ENCODE measurements around the gene ECPAS. TPM values are rescaled to one million over a fixed set of nuclear protein-coding genes. Genes with fewer than 3 reads are reported as not detected.

The ECPAS gene
- total RNA-seq, 3 donors from 2014 or later (not counting 1 experiment from before 2014, with no cell fraction given) = 58.0 to 73.6 (median 70.7) TPM

DNA sequence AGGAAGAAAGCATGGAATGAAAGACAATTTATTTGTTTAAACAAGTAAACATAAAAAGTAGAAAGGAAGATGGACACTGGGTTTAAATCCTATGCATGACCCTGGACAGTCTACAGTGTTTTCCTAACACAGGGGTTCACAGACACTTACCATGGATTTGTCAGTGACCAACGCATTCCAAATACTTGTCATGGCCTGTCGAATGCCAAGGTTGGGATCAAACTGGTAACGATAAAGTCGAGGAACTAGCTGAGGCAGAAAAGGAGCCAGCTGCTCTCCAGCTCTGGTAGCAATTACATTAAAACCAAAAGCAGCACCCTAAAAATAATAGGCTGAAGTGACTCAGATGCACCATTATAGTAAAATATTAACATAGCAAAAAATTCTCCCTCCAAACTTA, 94.8 kb downstream of the ECPAS start:
- ATAC-seq (no peak), DNase-seq (no peak)
- no peak overlapping the region for H3K27ac Mint-ChIP-seq
- no peaks in the 10 kb centered on the region for H3K27me3 ChIP-seq (ENCODE audit: control insufficient read depth, insufficient read depth, low read length)
- no peaks in the 10 kb centered on the region for H3K27me3 Mint-ChIP-seq (ENCODE audit: low read depth in 2 of 2)
- H3K36me3 ChIP-seq (ENCODE audit: control insufficient read depth, insufficient read depth, low read length) = peaks cover 76% of the 10 kb centered on the region
- peaks cover 6 to 8% of the 10 kb centered on the region in 2 donors for H3K4me1 Mint-ChIP-seq
- no peak overlapping the region for H3K27ac ChIP-seq (ENCODE audit: low read length)
- no peak overlapping the region for H3K4me3 Mint-ChIP-seq
- no peaks in the 10 kb centered on the region for H3K4me1 ChIP-seq (ENCODE audit: control insufficient read depth, insufficient read depth, low read length)
- intact Hi-C loops (cut with micrococcal nuclease) = no loop called here
- no peak overlapping the region for H3K4me3 ChIP-seq (ENCODE audit: low read length)
- H3K9me3 Mint-ChIP-seq = no peaks in the 10 kb centered on the region
- no peaks in the 10 kb centered on the region for H3K9me3 ChIP-seq (ENCODE audit: control insufficient read depth, insufficient read depth, low read length)
- peaks cover 15% of the 10 kb centered on the region for H3K36me3 Mint-ChIP-seq
- WGBS (ENCODE audit: insufficient coverage) = 100% methylated on average over 4 of the region's 4 CpGs
- TF ChIP-seq, protein P1, sequence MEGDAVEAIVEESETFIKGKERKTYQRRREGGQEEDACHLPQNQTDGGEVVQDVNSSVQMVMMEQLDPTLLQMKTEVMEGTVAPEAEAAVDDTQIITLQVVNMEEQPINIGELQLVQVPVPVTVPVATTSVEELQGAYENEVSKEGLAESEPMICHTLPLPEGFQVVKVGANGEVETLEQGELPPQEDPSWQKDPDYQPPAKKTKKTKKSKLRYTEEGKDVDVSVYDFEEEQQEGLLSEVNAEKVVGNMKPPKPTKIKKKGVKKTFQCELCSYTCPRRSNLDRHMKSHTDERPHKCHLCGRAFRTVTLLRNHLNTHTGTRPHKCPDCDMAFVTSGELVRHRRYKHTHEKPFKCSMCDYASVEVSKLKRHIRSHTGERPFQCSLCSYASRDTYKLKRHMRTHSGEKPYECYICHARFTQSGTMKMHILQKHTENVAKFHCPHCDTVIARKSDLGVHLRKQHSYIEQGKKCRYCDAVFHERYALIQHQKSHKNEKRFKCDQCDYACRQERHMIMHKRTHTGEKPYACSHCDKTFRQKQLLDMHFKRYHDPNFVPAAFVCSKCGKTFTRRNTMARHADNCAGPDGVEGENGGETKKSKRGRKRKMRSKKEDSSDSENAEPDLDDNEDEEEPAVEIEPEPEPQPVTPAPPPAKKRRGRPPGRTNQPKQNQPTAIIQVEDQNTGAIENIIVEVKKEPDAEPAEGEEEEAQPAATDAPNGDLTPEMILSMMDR (IDR thresholded peaks at IDR 0.05) = no peak

- 73% methylated on average over 3 of the region's 3 CpGs for WGBS (ENCODE audit: insufficient coverage)
- no peak overlapping the region for H3K4me3 Mint-ChIP-seq
- TF ChIP-seq, protein P1 (IDR thresholded peaks at IDR 0.05) = no peak
- no peaks in the 10 kb centered on the region for H3K9me3 ChIP-seq (ENCODE audit: control insufficient read depth, insufficient read depth, low read length)
- no peaks in the 10 kb centered on the region for H3K27me3 ChIP-seq (ENCODE audit: control insufficient read depth, insufficient read depth, low read length)
- no peaks in the 10 kb centered on the region for H3K4me1 ChIP-seq (ENCODE audit: control insufficient read depth, insufficient read depth, low read length)
- H3K4me1 Mint-ChIP-seq = no peaks in the 10 kb centered on the region
- intact Hi-C loops (cut with micrococcal nuclease) = no loop called here
- no peak overlapping the region for H3K4me3 ChIP-seq (ENCODE audit: low read length)
- no peaks in the 10 kb centered on the region for H3K36me3 Mint-ChIP-seq
- no peak for ATAC-seq
- peaks cover 73% of the 10 kb centered on the region for H3K36me3 ChIP-seq (ENCODE audit: control insufficient read depth, insufficient read depth, low read length)
- no peaks in the 10 kb centered on the region for H3K9me3 Mint-ChIP-seq
- no peak overlapping the region for H3K27ac ChIP-seq (ENCODE audit: low read length)
- no peak for DNase-seq
- H3K27ac Mint-ChIP-seq = no peak overlapping the region
- H3K27me3 Mint-ChIP-seq (ENCODE audit: low read depth in 2 of 2) = no peaks in the 10 kb centered on the region
Observed at GRCh38 chr9:111386386-111386785, 97.8 kb downstream of the ECPAS start.

- ATAC-seq (no peak), DNase-seq (no peak)
- intact Hi-C loops (cut with micrococcal nuclease) = no loop called here
- Mint-ChIP-seq H3K27ac (no peak overlapping the region), H3K9me3 (no peaks in the 10 kb centered on the region), H3K36me3 (peaks cover 17% of the 10 kb centered on the region), H3K4me1 (peaks cover 0 to 4% of the 10 kb centered on the region in 2 donors), H3K4me3 (no peak overlapping the region), H3K27me3 (ENCODE audit: low read depth in 2 of 2) (no peaks in the 10 kb centered on the region)
- no peak overlapping the region for H3K27ac ChIP-seq (ENCODE audit: low read length)
- peaks cover 58% of the 10 kb centered on the region for H3K36me3 ChIP-seq (ENCODE audit: control insufficient read depth, insufficient read depth, low read length)
- 93% methylated on average over 1 of the region's 1 CpG for WGBS (ENCODE audit: insufficient coverage)
- no peak overlapping the region for H3K4me3 ChIP-seq (ENCODE audit: low read length)
- no peaks in the 10 kb centered on the region for H3K4me1 ChIP-seq (ENCODE audit: control insufficient read depth, insufficient read depth, low read length)
- no peaks in the 10 kb centered on the region for H3K27me3 ChIP-seq (ENCODE audit: control insufficient read depth, insufficient read depth, low read length)
- TF ChIP-seq, protein P1 (IDR thresholded peaks at IDR 0.05) = no peak
- H3K9me3 ChIP-seq (ENCODE audit: control insufficient read depth, insufficient read depth, low read length) = no peaks in the 10 kb centered on the region
Observed at GRCh38 chr9:111381006-111381405, 103.2 kb downstream of the ECPAS start.

GRCh38 chr9:111375817-111376564, 108.2 kb downstream of the ECPAS start:
- TF ChIP-seq, protein P1 (IDR thresholded peaks at IDR 0.05) = no peak
- ATAC-seq (no peak), DNase-seq (no peak)
- H3K36me3 ChIP-seq (ENCODE audit: control insufficient read depth, insufficient read depth, low read length) = peaks cover 64% of the 10 kb centered on the region
- H3K9me3 ChIP-seq (ENCODE audit: control insufficient read depth, insufficient read depth, low read length) = no peaks in the 10 kb centered on the region
- intact Hi-C loops (cut with micrococcal nuclease) = no loop called here
- Mint-ChIP-seq H3K36me3 (peaks cover 43% of the 10 kb centered on the region), H3K9me3 (no peaks in the 10 kb centered on the region), H3K4me3 (no peak overlapping the region), H3K27me3 (ENCODE audit: low read depth in 2 of 2) (no peaks in the 10 kb centered on the region), H3K27ac (no peak overlapping the region), H3K4me1 (peaks cover 0 to 4% of the 10 kb centered on the region in 2 donors)
- 98% methylated on average over 3 of the region's 3 CpGs for WGBS (ENCODE audit: insufficient coverage)
- H3K27me3 ChIP-seq (ENCODE audit: control insufficient read depth, insufficient read depth, low read length) = no peaks in the 10 kb centered on the region
- H3K4me1 ChIP-seq (ENCODE audit: control insufficient read depth, insufficient read depth, low read length) = no peaks in the 10 kb centered on the region
- H3K4me3 ChIP-seq (ENCODE audit: low read length) = no peak overlapping the region
- no peak overlapping the region for H3K27ac ChIP-seq (ENCODE audit: low read length)

Data from natural killer cell (primary cell).